Measurements from ENCODE around the gene AMY1B.
"Not testable (repeated sequence)": the region's sequence is repeated elsewhere in the genome, so short reads cannot be mapped to it uniquely, and the experiment has no call there.

AMY1B gene
- 0 reads per million in 4 donors for total RNA-seq

DNA sequence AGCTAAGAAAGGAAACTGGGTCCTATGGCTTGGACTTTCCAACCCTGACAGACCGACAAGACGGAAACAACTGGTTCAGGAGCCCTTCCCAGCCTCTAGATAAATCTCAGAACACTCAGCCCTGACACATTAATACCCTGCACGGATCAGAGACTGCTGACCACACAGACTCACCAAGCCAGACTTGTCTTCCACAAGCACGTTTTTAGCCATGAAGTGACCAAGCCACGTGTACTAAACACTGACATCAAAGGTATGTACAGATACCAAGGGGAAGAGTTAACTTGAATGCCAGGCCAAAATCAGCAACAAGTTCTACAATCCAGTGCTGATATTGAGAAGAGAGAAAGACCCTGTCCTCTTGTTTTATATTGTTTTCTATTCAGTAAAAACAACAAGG lies at the start of gene AMY1B:
Gene AMY1B, minus strand, starts transcription at position 101 of the 400 bp plus-strand sequence. CDS start 571 bp downstream, outside the sequence.
- not testable (repeated sequence) for DNase-seq

DNA sequence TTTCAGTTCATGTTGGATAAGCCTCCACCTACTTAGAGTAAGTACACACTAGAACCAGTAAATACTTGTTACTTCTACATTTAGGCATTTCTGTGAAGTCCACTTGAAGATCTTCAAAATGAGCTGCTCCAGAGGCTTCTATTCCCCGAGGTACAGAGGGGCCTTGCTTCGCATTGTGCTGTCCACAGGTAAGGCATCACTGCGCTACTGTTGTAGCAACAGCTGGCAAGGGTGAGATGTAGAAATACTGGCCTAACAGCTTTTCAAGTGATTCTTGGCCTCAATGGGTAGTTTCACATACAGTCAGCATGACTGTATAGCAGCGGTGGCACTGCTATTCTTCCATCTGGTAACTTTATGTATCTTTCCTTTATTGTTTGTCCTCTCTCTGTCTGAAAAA lies 49.0 kb upstream of the AMY1B start:
- not testable (repeated sequence) for DNase-seq

DNA sequence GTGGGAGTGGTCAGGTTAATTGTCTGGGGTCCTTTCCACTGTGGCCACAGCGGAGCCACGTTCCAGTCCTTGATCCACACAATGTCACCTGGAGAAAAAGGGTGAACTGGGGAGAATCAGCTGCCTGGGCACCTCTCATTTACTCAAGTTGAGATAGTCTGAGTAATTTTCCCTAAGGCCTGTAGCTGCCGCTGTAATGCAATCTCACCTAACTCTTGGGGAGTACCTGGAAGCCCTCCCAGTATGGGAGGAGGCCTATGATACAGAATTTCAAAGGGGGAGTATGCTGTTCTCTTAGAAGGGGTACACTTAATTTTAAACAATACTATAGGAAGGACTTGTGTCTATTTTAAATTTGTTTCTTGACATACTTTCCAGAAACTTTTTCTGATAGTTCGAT lies 48.4 kb upstream of the AMY1B start:
- DNase-seq = not testable (repeated sequence)

DNA sequence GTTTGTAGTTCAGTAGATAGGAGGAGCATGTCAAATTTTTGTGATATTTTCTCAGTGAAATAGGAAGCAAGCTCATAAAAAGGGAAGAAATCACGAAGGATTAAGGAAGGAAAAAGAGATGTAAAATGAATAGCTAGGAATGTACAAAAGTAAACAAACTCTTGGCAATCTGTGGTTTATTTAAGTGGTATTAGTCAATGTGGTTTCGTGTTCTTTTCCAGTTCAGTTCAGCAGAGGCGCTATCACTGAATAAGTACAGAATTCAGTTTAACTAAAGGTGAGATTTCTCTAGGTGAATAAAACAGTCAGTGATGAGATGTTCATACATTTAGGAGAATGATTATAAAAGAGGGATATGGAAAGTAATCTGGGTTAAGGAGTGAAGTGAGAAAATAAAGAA lies 42.0 kb upstream of the AMY1B start:
- not testable (repeated sequence) for DNase-seq

GRCh38 chr1:103735334-103735733 lies 39.3 kb upstream of the AMY1B start:
- DNase-seq = not testable (repeated sequence)

DNA sequence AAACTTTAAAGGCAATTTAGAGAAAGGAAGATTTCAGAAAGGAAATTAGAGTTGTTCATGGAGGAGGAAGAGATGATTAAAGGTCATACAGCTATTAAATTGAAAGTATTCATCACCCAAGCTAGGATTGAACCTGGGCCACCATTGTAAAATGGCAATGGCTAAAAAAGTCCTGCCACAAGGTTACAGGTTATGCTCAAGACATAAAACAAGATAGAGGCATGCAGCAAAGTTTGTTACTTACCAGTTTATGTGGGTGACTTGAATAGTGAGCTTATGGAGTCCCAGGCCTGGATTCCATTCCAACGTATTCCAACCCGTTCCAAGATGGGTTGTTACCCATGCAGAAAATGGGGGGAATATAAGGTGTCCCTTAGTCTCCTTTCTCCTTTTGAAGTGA lies 25.5 kb upstream of the AMY1B start:
- DNase-seq = not testable (repeated sequence)

DNA sequence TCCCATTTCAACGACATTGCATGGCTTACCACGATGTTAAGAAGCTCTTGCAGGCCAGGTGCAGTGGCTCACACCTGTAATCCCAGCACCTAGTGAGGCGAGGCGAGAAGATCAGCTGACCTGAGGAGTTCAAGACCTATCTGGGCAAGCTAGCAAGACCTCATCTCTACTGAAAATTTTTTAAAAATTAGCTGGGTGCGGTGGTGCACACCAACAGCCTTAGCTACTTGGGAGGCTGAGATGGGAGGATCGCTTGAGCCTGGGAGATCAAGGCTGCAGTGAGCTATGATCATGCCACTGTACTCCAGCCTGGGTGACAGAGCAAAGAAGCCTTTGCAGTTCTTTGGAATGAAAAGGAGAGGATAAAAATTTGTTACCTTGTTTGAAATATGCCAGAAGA lies 21.4 kb upstream of the AMY1B start:
- not testable (repeated sequence) for DNase-seq

GRCh38 chr1:103710381-103710780 lies 14.4 kb upstream of the AMY1B start:
- not testable (repeated sequence) for DNase-seq

- DNase-seq = not testable (repeated sequence)
Measured at GRCh38 chr1:103707670-103708069, 11.7 kb upstream of the AMY1B start.

DNA sequence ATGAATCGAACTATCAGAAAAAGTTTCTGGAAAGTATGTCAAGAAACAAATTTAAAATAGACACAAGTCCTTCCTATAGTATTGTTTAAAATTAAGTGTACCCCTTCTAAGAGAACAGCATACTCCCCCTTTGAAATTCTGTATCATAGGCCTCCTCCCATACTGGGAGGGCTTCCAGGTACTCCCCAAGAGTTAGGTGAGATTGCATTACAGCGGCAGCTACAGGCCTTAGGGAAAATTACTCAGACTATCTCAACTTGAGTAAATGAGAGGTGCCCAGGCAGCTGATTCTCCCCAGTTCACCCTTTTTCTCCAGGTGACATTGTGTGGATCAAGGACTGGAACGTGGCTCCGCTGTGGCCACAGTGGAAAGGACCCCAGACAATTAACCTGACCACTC lies 5.2 kb upstream of the AMY1B start:
- DNase-seq = not testable (repeated sequence)

- DNase-seq = not testable (repeated sequence)
Measured at GRCh38 chr1:103700669-103701068, 4.7 kb upstream of the AMY1B start.

GRCh38 chr1:103697430-103697829 lies 1.4 kb upstream of the AMY1B start:
- DNase-seq = not testable (repeated sequence)

DNA sequence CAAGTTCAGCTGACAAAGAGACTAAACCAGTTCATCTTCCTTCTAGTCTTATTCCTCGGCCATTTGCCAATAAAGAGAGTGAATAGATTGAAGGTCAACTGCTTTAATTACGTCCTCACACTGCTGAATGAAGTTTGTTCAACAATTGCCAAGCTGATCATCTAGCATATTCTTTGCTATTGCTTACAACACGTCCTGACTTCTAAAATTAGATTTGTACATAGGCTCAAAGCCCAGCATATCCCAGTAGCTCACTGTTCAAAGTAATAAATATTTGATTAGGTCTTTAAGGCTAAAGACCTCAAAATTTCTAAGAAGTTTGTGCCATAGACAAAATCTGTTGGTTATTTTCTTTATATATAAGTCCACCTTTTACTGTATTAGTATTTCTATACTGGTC lies 19.7 kb downstream of the AMY1B start:
- not testable (repeated sequence) for DNase-seq

DNA sequence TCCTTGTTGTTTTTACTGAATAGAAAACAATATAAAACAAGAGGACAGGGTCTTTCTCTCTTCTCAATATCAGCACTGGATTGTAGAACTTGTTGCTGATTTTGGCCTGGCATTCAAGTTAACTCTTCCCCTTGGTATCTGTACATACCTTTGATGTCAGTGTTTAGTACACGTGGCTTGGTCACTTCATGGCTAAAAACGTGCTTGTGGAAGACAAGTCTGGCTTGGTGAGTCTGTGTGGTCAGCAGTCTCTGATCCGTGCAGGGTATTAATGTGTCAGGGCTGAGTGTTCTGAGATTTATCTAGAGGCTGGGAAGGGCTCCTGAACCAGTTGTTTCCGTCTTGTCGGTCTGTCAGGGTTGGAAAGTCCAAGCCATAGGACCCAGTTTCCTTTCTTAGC lies 40.5 kb downstream of the AMY1B start, which contains the start of gene AMY1A:
Gene AMY1A, plus strand, starts transcription at position 301 of the 400 bp plus-strand sequence. CDS start 571 bp downstream, outside the sequence.
- DNase-seq = not testable (repeated sequence)

DNA sequence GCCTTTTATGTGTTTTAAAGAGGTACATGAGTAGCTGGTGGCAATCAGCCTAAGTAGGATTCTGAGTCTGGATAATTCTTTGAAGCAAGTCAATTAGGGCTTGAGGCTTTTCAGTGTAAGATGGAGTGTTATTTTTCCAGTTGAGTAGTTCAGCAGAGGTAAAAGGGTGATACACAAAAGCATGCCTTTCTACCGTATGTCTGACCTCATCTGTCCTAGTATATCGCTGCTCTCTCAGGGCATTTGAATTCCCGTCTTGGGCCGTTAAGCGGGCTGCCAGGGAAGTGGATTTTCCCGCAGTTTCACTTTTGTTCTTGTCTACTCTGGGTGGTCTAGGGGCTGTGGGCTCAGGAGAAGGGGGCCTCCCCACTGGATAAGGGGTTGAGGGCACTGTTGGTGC lies 41.9 kb downstream of the AMY1B start:
- not testable (repeated sequence) for DNase-seq

DNA sequence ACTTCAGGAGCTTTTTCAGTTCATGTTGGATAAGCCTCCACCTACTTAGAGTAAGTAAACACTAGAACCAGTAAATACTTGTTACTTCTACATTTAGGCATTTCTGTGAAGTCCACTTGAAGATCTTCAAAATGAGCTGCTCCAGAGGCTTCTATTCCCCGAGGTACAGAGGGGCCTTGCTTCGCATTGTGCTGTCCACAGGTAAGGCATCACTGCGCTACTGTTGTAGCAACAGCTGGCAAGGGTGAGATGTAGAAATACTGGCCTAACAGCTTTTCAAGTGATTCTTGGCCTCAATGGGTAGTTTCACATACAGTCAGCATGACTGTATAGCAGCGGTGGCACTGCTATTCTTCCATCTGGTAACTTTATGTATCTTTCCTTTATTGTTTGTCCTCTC lies 45.1 kb downstream of the AMY1B start:
- not testable (repeated sequence) for DNase-seq

DNA sequence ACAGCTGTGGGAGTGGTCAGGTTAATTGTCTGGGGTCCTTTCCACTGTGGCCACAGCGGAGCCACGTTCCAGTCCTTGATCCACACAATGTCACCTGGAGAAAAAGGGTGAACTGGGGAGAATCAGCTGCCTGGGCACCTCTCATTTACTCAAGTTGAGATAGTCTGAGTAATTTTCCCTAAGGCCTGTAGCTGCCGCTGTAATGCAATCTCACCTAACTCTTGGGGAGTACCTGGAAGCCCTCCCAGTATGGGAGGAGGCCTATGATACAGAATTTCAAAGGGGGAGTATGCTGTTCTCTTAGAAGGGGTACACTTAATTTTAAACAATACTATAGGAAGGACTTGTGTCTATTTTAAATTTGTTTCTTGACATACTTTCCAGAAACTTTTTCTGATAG lies 45.7 kb downstream of the AMY1B start:
- not testable (repeated sequence) for DNase-seq

GRCh38 chr1:103643908-103644307 lies 52.1 kb downstream of the AMY1B start:
- DNase-seq = not testable (repeated sequence)

GRCh38 chr1:103641194-103641593 lies 54.8 kb downstream of the AMY1B start:
- DNase-seq = not testable (repeated sequence)

Data from T-helper 1 cell (primary cell).